ENCODE data around the gene SPTBN2. TPM values are rescaled to one million over a fixed set of nuclear protein-coding genes. Genes with fewer than 3 reads are reported as not detected.
"Not testable (repeated sequence)": the region's sequence is repeated elsewhere in the genome, so short reads cannot be mapped to it uniquely, and the experiment has no call there.

Gene SPTBN2
- total RNA-seq, 1 experiment from 2014 or later: 11.4 TPM

DNA sequence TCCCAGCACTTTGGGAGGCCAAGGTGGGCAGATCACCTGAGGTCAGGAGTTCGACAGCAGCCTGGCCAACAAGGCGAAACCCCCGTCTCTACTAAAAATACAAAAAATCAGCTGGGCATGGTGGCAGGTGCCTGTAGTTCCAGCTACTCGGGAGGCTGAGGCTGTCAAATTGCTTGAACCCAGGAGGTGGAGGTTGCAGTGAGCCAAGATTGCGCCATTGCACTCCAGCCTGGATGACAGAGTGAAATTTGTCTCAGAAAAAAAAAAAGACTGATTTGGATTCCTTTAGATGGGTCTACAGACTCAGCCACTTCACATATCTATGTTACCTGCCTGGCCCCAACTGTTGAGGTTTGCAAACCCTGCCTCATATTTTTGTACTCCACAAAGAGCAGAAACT lies 4.8 kb downstream of the SPTBN2 start:
- DNase-seq (ENCODE audit: low read depth): not testable (repeated sequence)

- no peak for DNase-seq (ENCODE audit: low read depth)
These were observed 5.3 kb downstream of the SPTBN2 start for GRCh38 chr11:66723693-66724092.

DNA sequence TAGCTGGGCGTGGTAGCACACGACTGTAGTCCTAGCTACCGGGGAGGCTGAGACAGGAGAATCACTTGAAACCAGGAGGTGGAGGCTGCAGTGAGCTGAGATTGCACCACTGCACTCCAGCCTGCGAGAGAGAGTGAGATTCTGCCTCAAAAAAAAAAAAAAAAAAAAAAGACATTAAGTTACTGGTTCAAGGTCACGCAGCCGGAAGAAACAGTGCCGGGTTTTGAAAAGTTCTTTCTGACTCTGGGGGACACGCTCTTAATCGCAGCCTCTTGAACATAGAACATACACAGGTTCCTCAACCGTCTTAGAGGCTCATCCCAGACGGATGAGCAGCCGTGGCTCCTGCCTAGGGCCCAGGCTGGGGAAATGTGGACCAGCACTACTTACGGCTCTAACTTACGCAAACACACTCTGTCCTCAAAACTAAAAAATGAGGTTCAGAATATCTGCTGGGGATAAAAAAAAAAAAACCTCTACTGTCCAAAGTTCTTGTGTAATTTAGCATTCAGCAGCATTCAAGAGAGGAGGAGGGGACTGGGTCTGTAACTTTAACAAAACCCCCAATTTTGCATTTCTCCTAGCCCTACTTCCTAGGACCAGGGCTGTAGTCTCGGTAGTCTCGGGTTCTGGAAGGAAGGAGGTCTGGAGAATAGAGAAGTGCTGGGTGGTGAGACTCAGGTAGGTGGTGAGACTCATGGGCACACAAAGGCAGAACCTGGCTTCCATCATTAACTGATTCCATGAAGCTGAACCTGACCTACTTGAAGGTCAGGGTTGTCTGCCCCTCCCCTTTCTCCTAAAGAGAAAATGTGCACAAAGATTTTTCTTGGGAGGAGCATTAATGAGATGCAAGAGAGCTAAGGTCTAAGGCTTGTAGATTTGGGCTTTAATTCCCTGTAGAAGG lies 6.0 kb downstream of the SPTBN2 start:
- DNase-seq (ENCODE audit: low read depth): no peak

- DNase-seq (ENCODE audit: low read depth): no peak
These were observed 7.1 kb downstream of the SPTBN2 start for GRCh38 chr11:66721939-66722338.

DNA sequence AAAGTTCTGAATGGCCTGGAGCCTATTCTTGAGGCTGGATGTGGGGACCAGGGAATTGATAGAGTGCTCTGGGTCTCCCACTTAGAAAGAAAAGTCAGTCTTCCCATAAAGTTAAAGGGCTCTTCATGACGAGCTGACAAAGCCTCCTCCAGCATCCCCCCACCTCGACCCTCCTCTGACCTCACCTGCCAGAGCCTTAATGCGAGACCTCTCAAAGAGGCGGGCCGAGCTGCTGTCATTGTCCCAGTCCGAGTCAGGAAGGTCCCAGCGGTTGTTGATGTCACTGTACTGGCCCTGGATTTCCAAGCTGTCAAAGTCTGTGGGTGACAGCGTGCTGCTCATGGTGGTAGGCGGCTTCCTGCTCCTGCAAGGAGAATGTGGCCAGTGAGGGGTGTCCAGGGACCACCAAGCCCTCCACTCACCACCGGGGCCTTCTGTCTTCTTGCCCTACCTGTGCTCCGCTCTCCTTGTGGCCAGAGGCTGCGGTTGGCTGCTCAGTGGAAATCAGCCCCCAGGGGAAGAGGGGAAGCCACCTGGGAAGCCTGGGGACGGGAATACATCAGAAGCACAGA lies 8.0 kb downstream of the SPTBN2 start:
- DNase-seq (ENCODE audit: low read depth): no peak

- peak; percentile 98 for DNase-seq (ENCODE audit: low read depth)
These were observed 8.7 kb downstream of the SPTBN2 start for GRCh38 chr11:66720223-66720898.

- DNase-seq (ENCODE audit: low read depth): no peak
These were observed 9.7 kb downstream of the SPTBN2 start for GRCh38 chr11:66719111-66719872.

DNA sequence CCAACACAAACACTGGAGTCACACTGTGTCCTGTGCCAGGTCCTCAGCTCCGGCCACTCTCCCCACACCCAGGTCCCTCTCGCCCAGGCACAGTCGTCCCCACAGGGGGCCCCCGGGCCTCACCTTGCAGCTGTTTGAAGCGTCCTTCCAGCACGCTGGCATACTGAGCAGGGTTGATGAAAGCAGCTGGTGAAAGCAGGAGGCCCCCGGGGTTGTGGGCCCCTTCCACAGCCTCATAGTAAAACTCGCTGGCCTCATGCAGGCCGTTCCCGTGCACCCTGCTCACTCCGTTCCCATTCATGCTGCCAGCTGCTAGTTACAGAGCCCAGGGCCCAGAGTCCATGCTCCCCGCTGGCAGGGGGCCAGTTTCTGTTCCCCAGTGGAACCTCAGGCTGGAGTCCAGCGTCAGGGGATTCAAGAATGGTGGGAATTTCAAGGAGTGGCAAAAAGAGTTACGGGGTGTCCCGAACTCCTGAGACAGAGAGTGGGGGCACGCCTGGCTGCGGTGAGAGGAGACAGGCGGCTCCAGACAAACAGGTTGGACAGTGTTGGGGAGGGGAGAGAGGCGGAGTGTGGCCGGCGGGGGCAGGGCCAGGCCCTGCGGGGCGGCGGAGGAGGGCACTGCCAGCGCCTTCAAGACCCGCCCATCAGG lies 10.6 kb downstream of the SPTBN2 start:
- no peak for DNase-seq (ENCODE audit: low read depth)

GRCh38 chr11:66717925-66718319 lies 11.1 kb downstream of the SPTBN2 start:
- DNase-seq (ENCODE audit: low read depth): no peak

- no peak for DNase-seq (ENCODE audit: low read depth)
These were observed 12.0 kb downstream of the SPTBN2 start for GRCh38 chr11:66716996-66717395.

GRCh38 chr11:66715346-66716085 lies 13.5 kb downstream of the SPTBN2 start:
- no peak for DNase-seq (ENCODE audit: low read depth)

DNA sequence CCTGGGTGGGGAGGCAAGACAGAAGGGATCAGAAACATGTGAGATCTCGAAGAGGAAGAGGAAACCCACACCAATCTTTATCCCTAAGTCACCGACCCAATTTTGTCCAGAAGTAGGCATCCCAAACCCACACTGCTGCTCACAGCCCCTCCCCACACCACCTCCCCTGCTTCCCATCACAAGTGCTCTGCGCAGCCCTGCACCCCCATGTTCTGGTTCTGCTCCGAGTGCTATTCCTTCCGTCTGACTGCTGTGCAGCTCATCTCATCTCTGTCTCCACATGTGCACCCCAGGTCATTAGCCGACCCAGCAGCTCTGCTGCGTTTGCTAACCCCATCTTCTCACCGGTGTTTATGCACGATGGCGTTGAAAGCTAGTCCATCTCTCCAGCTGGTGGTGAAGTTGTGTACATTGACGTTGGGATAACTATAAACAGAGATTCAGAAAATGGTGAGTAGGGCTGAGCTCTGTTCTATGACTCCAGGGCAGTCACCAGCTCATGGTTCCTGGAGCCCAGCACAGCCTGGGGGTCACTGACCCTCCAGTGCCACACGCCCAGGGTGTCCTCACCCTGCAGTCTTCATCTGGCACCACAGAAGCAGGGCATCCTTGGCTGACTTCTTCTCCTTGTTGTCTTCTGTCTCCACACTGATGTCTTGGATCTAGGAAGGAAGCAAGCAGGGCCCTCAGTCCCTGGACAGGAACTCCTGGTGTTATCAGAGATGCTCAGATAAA lies 15.1 kb downstream of the SPTBN2 start:
- DNase-seq (ENCODE audit: low read depth): no peak

DNA sequence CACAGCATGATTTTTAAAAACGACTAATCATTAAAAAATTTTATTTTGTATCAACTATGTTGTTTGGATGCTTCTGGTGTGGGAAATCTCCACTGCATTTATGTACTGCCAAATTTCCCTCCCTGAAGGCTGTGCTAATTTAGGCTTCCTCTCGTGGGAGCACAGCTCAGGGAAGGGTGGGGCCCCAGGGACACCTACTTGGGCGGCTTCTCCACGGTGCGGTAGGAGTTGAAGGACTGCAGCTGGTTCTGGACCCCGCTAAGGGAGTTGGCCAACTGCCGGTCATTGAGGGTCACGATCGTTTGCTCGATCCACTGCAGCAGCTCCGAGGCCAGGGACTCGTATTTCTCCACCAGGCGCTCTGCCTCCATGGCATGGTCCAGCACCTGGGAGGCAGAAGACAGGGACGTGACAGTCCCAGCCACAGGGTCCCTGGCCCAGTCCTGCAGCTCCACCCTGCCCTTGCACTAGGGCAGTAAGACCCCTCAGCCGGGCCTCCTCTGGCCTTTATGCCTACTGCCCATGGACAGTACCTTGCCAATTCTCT lies 18.6 kb downstream of the SPTBN2 start:
- DNase-seq (ENCODE audit: low read depth): no peak

GRCh38 chr11:66708701-66709100 lies 20.3 kb downstream of the SPTBN2 start:
- no peak for DNase-seq (ENCODE audit: low read depth)

- DNase-seq (ENCODE audit: low read depth): no peak
These were observed 20.9 kb downstream of the SPTBN2 start for GRCh38 chr11:66708094-66708493.

GRCh38 chr11:66707486-66707885 lies 21.5 kb downstream of the SPTBN2 start:
- no peak for DNase-seq (ENCODE audit: low read depth)

DNA sequence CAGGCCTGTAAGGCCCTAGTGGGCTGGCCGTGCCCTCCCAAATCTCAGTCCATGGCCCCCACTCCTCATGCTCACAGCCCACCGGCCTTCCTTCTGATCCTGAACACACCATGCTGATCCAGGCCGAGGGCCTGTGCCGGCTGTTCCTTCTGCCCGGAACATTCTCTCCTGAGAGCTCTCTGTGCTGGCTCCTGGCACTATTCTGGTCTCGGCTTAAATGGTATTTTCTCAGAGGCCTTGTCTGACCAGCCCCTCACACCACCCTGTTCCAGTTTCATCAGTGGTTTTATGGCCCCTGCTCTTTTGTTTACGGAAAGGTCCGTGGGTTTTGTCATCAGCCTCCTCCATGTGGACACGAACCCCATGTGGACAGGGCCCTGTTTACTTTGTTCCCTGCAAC lies 22.0 kb downstream of the SPTBN2 start:
- DNase-seq (ENCODE audit: low read depth): no peak

DNA sequence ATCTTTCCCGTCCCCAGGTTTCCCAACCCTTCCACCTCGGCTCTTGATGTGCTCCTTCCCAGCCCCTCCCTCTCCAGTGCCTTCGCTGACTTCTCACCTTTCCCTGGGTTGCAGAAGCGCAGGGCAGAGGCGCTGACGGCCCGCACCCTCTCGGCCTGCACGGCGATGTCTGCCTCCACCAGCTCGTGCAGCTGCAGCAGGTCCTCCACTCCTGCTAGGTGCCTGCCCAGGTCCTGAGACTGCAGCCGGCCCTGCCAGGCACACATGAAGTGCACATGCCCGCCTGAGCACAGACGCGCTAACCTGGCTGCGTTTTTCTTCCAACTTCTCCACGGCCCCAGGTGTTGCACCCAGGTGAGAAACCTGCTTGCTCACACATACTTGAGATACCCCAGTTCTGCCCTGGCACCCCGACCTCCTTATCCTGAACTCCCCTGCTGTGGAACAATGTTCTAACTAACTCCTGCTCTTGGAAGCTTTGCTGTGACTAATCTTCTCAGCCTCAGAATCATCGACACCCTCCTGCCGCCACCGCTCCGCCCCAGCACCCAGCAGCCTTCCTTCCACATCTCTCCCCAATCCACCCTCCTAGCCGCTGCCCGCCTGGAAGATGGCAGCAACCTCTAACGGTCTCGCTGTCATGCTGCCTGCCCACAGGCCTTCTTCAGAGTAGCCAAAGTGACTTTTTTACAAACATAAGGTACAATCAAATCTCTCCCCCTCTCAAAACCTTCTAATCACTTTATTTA lies 23.3 kb downstream of the SPTBN2 start:
- no peak for DNase-seq (ENCODE audit: low read depth)

Measured in M059J (cell line).